Measurements from ENCODE around the gene OR6B1.

OR6B1 gene

GRCh38 chr7:144011458-144012230, 11.5 kb downstream of the OR6B1 start:
- no peaks in the 10 kb centered on the region for H3F3A ChIP-seq (ENCODE audit: control insufficient read depth, insufficient read depth)
- no peak overlapping the region for H3K27ac ChIP-seq (ENCODE audit: low read depth, low read length)
- H3K9me3 ChIP-seq (ENCODE audit: control insufficient read depth, insufficient read depth, low read length), result peaks cover 4% of the 10 kb centered on the region; the same call in 1 of the 2 replicates
- no peaks in the 10 kb centered on the region for H3K79me2 ChIP-seq (ENCODE audit: control insufficient read depth, low read length)
- H3K4me1 ChIP-seq (ENCODE audit: control insufficient read depth, low read length), result no peaks in the 10 kb centered on the region
- no peaks in the 10 kb centered on the region for H4K20me1 ChIP-seq (ENCODE audit: control insufficient read depth, insufficient read depth, low read depth, low read length)
- H3K36me3 ChIP-seq (ENCODE audit: control insufficient read depth, low read length), result no peaks in the 10 kb centered on the region
- no peak overlapping the region for H3K4me2 ChIP-seq (ENCODE audit: low read length)
- no peak for TF ChIP-seq EZH2phosphoT487 (IDR thresholded peaks at IDR 0.05; ENCODE audit: borderline replicate concordance, low read length)
- TF ChIP-seq, protein P1, sequence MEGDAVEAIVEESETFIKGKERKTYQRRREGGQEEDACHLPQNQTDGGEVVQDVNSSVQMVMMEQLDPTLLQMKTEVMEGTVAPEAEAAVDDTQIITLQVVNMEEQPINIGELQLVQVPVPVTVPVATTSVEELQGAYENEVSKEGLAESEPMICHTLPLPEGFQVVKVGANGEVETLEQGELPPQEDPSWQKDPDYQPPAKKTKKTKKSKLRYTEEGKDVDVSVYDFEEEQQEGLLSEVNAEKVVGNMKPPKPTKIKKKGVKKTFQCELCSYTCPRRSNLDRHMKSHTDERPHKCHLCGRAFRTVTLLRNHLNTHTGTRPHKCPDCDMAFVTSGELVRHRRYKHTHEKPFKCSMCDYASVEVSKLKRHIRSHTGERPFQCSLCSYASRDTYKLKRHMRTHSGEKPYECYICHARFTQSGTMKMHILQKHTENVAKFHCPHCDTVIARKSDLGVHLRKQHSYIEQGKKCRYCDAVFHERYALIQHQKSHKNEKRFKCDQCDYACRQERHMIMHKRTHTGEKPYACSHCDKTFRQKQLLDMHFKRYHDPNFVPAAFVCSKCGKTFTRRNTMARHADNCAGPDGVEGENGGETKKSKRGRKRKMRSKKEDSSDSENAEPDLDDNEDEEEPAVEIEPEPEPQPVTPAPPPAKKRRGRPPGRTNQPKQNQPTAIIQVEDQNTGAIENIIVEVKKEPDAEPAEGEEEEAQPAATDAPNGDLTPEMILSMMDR (IDR thresholded peaks at IDR 0.05; ENCODE audit: low read depth, low read length, poor library complexity, severe bottlenecking), result no peak
- no peaks in the 10 kb centered on the region for H3K9me2 ChIP-seq (replicated peaks; ENCODE audit: control insufficient read depth, low read length)
- no peak overlapping the region for H3K4me3 ChIP-seq (ENCODE audit: low read length)
- no peaks in the 10 kb centered on the region for H3K27me3 ChIP-seq (ENCODE audit: control insufficient read depth, low read length)

GRCh38 chr7:144018065-144018464, 17.9 kb downstream of the OR6B1 start:
- H3K27ac ChIP-seq (ENCODE audit: low read depth, low read length), result no peak overlapping the region
- H4K20me1 ChIP-seq (ENCODE audit: control insufficient read depth, insufficient read depth, low read depth, low read length), result no peaks in the 10 kb centered on the region
- H3K4me1 ChIP-seq (ENCODE audit: control insufficient read depth, low read length), result no peaks in the 10 kb centered on the region
- no peak overlapping the region for H3K4me3 ChIP-seq (ENCODE audit: low read length)
- no peaks in the 10 kb centered on the region for H3K9me2 ChIP-seq (replicated peaks; ENCODE audit: control insufficient read depth, low read length)
- no peaks in the 10 kb centered on the region for H3K9me3 ChIP-seq (ENCODE audit: control insufficient read depth, insufficient read depth, low read length)
- no peaks in the 10 kb centered on the region for H3F3A ChIP-seq (ENCODE audit: control insufficient read depth, insufficient read depth)
- H3K36me3 ChIP-seq (ENCODE audit: control insufficient read depth, low read length), result no peaks in the 10 kb centered on the region
- TF ChIP-seq EZH2phosphoT487 (IDR thresholded peaks at IDR 0.05; ENCODE audit: borderline replicate concordance, low read length), result no peak
- TF ChIP-seq, protein P1 (IDR thresholded peaks at IDR 0.05; ENCODE audit: low read depth, low read length, poor library complexity, severe bottlenecking), result no peak
- no peak overlapping the region for H3K4me2 ChIP-seq (ENCODE audit: low read length)
- H3K27me3 ChIP-seq (ENCODE audit: control insufficient read depth, low read length), result no peaks in the 10 kb centered on the region
- H3K79me2 ChIP-seq (ENCODE audit: control insufficient read depth, low read length), result no peaks in the 10 kb centered on the region

GRCh38 chr7:144019457-144019856, 19.3 kb downstream of the OR6B1 start:
- Histone ChIP-seq H3K36me3 (ENCODE audit: control insufficient read depth, low read length) (no peaks in the 10 kb centered on the region), H3K9me3 (ENCODE audit: control insufficient read depth, insufficient read depth, low read length) (no peaks in the 10 kb centered on the region), H3K79me2 (ENCODE audit: control insufficient read depth, low read length) (no peaks in the 10 kb centered on the region), H3K4me2 (ENCODE audit: low read length) (no peak overlapping the region), H3K4me1 (ENCODE audit: control insufficient read depth, low read length) (no peaks in the 10 kb centered on the region), H3K27ac (ENCODE audit: low read depth, low read length) (no peak overlapping the region), H3F3A (ENCODE audit: control insufficient read depth, insufficient read depth) (no peaks in the 10 kb centered on the region), H3K4me3 (ENCODE audit: low read length) (no peak overlapping the region), H3K27me3 (ENCODE audit: control insufficient read depth, low read length) (no peaks in the 10 kb centered on the region), H4K20me1 (ENCODE audit: control insufficient read depth, insufficient read depth, low read depth, low read length) (no peaks in the 10 kb centered on the region), H3K9me2 (replicated peaks; ENCODE audit: control insufficient read depth, low read length) (no peaks in the 10 kb centered on the region)
- TF ChIP-seq, protein P1 (IDR thresholded peaks at IDR 0.05; ENCODE audit: low read depth, low read length, poor library complexity, severe bottlenecking), result no peak
- TF ChIP-seq EZH2phosphoT487 (IDR thresholded peaks at IDR 0.05; ENCODE audit: borderline replicate concordance, low read length), result no peak

Measured in DOHH2 (cell line).